VCaP (cell line): ENCODE results near the gene ARHGEF28.

Source experiments
- H3K27ac ChIP-seq: fragments of 450-650 bp; 2 replicates; pipeline ENCODE4 v1.5.1; 2017
- CTCF ChIP-seq: fragments of 450-650 bp; conservative IDR thresholded peaks from 2 replicates; pipeline ENCODE4 v1.5.1; 2017; ENCODE audit warnings: mild to moderate bottlenecking, moderate library complexity

Gene ARHGEF28

GRCh38 chr5:73812457-73812856 is 186.5 kb downstream of the ARHGEF28 start:
- H3K27ac ChIP-seq, result no peak overlapping the region
- TF ChIP-seq CTCF, result no peak

- no peak overlapping the region for H3K27ac ChIP-seq
- no peak for TF ChIP-seq CTCF
Measured at GRCh38 chr5:73812962-73813588, 187.1 kb downstream of the ARHGEF28 start.

GRCh38 chr5:73814233-73814846 is 188.3 kb downstream of the ARHGEF28 start:
- TF ChIP-seq CTCF, result no peak
- no peak overlapping the region for H3K27ac ChIP-seq

DNA sequence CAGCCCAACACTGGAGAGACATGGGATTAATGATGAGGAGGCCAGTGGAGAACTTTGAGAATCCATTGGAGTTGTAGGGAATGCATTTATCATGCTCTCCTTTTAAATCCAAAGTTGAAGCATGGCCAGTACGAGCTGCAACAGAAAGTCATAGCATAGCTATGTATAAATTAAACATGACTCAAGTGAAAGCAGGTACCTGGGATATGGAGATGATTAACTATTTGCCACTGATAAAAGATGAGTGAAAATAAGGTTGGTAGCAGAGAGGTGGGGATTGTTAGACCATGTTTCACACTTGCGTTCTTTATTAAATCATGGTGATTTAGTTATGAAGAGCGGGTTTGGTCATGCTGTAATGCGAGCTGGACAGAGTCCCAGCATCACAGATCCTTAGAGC is 189.6 kb downstream of the ARHGEF28 start:
- no peak overlapping the region for H3K27ac ChIP-seq
- TF ChIP-seq CTCF, result no peak

DNA sequence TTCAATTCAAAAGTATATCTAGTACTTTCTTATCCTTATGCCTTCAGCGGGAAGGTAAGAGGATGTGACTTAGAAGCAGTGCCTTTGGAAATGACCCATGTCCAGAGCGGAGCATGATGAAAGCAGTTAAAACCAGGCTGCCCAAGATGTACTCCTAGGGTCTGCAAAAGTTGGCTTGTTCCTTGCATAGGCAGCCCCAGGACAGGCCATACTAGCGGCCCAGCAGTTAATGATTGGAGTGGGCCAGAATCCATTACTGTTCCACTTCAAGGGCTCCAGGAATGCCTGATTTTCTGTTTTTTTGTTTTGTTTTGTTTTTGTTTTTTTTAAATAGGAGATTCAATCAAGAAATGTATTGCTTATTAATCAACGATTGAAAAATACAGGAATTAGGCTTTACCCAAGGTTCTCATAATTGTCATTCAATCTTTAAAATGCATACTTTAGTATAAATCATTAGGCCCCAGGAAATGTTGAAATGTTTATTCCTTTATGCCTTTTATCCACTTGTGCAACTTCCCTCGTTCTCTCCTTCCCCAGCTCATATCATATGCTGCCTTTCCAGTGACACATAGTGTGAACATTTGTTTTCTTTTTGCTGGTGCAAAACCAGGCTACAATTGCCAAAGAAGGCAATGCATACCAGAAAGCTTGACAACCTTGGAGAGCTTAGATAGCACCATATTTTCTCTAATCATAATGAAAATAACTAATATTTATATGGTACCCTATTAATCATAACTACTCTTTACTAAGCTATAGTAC is 190.8 kb downstream of the ARHGEF28 start:
- no peak overlapping the region for H3K27ac ChIP-seq
- no peak for TF ChIP-seq CTCF

DNA sequence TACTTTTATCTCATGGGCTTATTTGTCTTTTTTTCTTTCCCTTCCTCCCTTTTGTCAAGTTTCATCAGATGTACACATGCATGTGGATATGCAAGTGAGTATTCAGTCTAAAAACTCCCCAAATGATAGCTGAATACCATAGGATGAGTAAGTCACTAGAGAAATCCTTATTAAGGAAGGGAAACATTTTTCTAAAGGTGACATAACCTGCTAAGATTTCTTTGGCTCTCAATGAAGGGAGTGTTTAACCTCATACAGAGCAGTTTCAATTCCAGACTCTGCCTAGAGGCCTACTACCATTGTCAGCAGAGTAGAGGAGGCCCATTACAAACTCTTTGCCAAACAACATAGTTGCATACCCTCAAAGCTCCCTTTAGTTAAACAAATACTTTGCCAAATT is 192.4 kb downstream of the ARHGEF28 start:
- no peak overlapping the region for H3K27ac ChIP-seq
- no peak for TF ChIP-seq CTCF

GRCh38 chr5:73820326-73820725 is 194.3 kb downstream of the ARHGEF28 start:
- no peak for TF ChIP-seq CTCF
- no peak overlapping the region for H3K27ac ChIP-seq
